ENCODE results near the gene AIRE. TPM values are rescaled to one million over a fixed set of nuclear protein-coding genes. Genes with fewer than 3 reads are reported as not detected.

The AIRE gene
- total RNA-seq, 1 experiment from 2014 or later = not detected

DNA sequence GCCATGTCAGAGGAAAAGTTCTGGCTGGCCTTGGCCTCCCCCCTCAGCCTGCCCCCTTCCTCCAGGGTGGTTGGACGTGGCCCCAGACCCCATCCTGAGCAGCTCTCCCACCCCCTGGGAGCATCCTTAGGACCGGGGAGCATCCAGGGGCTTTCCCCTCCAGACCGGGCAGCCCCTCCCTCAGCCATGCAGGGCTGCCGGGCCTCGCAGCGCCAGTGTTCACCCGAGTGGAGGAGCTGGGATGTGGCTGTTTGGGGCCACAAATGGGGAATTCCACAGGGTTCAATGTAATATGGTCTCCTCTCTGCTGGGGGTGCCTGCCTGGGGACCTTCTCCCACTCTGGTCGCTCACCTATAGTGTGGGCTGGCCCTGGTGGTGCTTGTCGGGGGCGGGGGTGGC is 10.0 kb downstream of the AIRE start:
- intact Hi-C loops (cut with micrococcal nuclease; ENCODE audit: unreplicated experiment) = no loop called here
- no peak for DNase-seq
- Histone ChIP-seq H3K4me3 (ENCODE audit: low read depth, low read length) (no peak overlapping the region), H3K4me1 (peaks cover under 1% of the 10 kb centered on the region; the same call in 1 of the 2 replicates), H3K9me3 (no peaks in the 10 kb centered on the region), H3K36me3 (ENCODE audit: control insufficient read depth, insufficient read depth, low read length) (no peaks in the 10 kb centered on the region), H3K27me3 (replicated peaks; ENCODE audit: control insufficient read depth, insufficient read depth, low read length) (no peaks in the 10 kb centered on the region)
- CTCF ChIA-PET = no interaction called here
- Mint-ChIP-seq H3K36me3 (ENCODE audit: insufficient read depth, unreplicated experiment) (no peaks in the 10 kb centered on the region), H3K27ac (ENCODE audit: unreplicated experiment) (no peak overlapping the region), H3K4me3 (ENCODE audit: unreplicated experiment) (no peak overlapping the region), H3K4me1 (ENCODE audit: low read depth, unreplicated experiment) (no peaks in the 10 kb centered on the region), H3K9me3 (ENCODE audit: unreplicated experiment) (no peaks in the 10 kb centered on the region), H3K27me3 (ENCODE audit: insufficient read depth, unreplicated experiment) (no peaks in the 10 kb centered on the region)
- POLR2A ChIA-PET = no interaction called here
- TF ChIP-seq, protein P1, sequence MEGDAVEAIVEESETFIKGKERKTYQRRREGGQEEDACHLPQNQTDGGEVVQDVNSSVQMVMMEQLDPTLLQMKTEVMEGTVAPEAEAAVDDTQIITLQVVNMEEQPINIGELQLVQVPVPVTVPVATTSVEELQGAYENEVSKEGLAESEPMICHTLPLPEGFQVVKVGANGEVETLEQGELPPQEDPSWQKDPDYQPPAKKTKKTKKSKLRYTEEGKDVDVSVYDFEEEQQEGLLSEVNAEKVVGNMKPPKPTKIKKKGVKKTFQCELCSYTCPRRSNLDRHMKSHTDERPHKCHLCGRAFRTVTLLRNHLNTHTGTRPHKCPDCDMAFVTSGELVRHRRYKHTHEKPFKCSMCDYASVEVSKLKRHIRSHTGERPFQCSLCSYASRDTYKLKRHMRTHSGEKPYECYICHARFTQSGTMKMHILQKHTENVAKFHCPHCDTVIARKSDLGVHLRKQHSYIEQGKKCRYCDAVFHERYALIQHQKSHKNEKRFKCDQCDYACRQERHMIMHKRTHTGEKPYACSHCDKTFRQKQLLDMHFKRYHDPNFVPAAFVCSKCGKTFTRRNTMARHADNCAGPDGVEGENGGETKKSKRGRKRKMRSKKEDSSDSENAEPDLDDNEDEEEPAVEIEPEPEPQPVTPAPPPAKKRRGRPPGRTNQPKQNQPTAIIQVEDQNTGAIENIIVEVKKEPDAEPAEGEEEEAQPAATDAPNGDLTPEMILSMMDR (IDR thresholded peaks at IDR 0.05; ENCODE audit: insufficient read depth in 1 of 2, low read depth in 1 of 2, low read length in 1 of 2, severe bottlenecking in 1 of 2, unreplicated experiment in 1 of 2) = no peak
- BruUV-seq (replicated peaks) = no TSS peak

DNA sequence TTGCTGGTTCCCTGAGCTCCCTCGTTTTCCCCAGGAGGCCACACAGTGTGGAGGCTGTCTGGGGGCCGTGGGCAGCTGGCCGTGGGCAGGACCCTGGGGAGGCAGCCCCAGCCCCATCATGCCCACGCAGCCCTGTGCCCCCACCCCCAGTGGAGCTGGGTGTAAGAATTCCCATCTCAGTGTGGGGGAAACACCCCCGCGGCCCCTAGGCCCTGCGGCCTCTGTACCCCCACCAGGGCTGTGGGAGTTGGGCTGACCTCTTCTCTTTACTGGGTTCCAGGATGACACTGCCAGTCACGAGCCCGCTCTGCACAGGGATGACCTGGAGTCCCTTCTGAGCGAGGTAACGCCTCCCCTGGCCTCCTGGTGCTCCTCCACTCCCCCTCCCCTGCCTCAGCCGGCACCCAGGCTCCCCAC is 10.4 kb downstream of the AIRE start:
- TF ChIP-seq, protein P1 (IDR thresholded peaks at IDR 0.05; ENCODE audit: insufficient read depth in 1 of 2, low read depth in 1 of 2, low read length in 1 of 2, severe bottlenecking in 1 of 2, unreplicated experiment in 1 of 2) = no peak
- DNase-seq = no peak
- Histone ChIP-seq H3K4me1 (peaks cover 5% of the 10 kb centered on the region; the same call in 1 of the 2 replicates), H3K36me3 (ENCODE audit: control insufficient read depth, insufficient read depth, low read length) (no peaks in the 10 kb centered on the region), H3K9me3 (no peaks in the 10 kb centered on the region), H3K4me3 (ENCODE audit: low read depth, low read length) (no peak overlapping the region), H3K27me3 (replicated peaks; ENCODE audit: control insufficient read depth, insufficient read depth, low read length) (no peaks in the 10 kb centered on the region)
- no peaks in the 10 kb centered on the region for H3K27me3 Mint-ChIP-seq (ENCODE audit: insufficient read depth, unreplicated experiment)
- H3K4me1 Mint-ChIP-seq (ENCODE audit: low read depth, unreplicated experiment) = no peaks in the 10 kb centered on the region
- ChIA-PET CTCF (no interaction called here), POLR2A (no interaction called here)
- intact Hi-C loops (cut with micrococcal nuclease; ENCODE audit: unreplicated experiment) = no loop called here
- no TSS peak for BruUV-seq (replicated peaks)
- H3K36me3 Mint-ChIP-seq (ENCODE audit: insufficient read depth, unreplicated experiment) = no peaks in the 10 kb centered on the region
- H3K9me3 Mint-ChIP-seq (ENCODE audit: unreplicated experiment) = no peaks in the 10 kb centered on the region
- H3K4me3 Mint-ChIP-seq (ENCODE audit: unreplicated experiment) = no peak overlapping the region
- H3K27ac Mint-ChIP-seq (ENCODE audit: unreplicated experiment) = no peak overlapping the region

DNA sequence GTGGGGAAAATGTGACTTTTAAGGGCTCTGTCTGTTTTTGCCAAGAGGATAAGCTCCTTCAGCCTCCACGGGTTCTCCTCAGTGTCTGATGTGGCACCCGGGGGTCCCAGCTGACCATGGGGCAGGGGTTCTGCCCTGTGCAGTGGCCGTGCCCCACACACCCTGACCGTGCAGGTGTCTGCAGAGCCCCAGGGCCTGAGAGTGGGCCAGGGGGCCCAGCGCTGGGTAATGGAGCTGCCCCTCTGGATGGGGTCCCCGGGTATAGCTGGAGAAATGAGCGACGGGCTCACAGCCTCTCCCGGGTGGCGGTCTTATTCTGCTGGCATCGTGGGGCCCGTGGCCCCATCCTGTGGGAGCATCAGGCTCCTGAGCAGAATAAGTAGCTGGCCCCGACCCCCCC is 11.2 kb downstream of the AIRE start:
- intact Hi-C loops (cut with micrococcal nuclease; ENCODE audit: unreplicated experiment) = no loop called here
- Mint-ChIP-seq H3K27me3 (ENCODE audit: insufficient read depth, unreplicated experiment) (no peaks in the 10 kb centered on the region), H3K9me3 (ENCODE audit: unreplicated experiment) (no peaks in the 10 kb centered on the region), H3K4me3 (ENCODE audit: unreplicated experiment) (no peak overlapping the region), H3K4me1 (ENCODE audit: low read depth, unreplicated experiment) (no peaks in the 10 kb centered on the region), H3K27ac (ENCODE audit: unreplicated experiment) (no peak overlapping the region), H3K36me3 (ENCODE audit: insufficient read depth, unreplicated experiment) (no peaks in the 10 kb centered on the region)
- TF ChIP-seq, protein P1 (IDR thresholded peaks at IDR 0.05; ENCODE audit: insufficient read depth in 1 of 2, low read depth in 1 of 2, low read length in 1 of 2, severe bottlenecking in 1 of 2, unreplicated experiment in 1 of 2) = no peak
- Histone ChIP-seq H3K4me3 (ENCODE audit: low read depth, low read length) (no peak overlapping the region), H3K9me3 (no peaks in the 10 kb centered on the region), H3K27me3 (replicated peaks; ENCODE audit: control insufficient read depth, insufficient read depth, low read length) (no peaks in the 10 kb centered on the region), H3K36me3 (ENCODE audit: control insufficient read depth, insufficient read depth, low read length) (no peaks in the 10 kb centered on the region), H3K4me1 (peaks cover 12% of the 10 kb centered on the region)
- ChIA-PET POLR2A (no interaction called here), CTCF (interaction anchor here (1.3 kb wide), 1 partner anchor 29 kb away, joined by 10 read pairs; no protein-coding TSS in a partner anchor)
- no peak for DNase-seq
- BruUV-seq (replicated peaks) = no TSS peak
